AG08395 (cell line): ENCODE data around the gene PTGDS.
A peak's percentile ranks its signal among the peaks of the same experiment; 100 is the strongest.

Experiments
- DNase-seq: peaks from one replicate; pipeline ENCODE4 v3.0.0; 2012; ENCODE audit warnings: mixed read lengths, low spot score

Gene PTGDS

DNA sequence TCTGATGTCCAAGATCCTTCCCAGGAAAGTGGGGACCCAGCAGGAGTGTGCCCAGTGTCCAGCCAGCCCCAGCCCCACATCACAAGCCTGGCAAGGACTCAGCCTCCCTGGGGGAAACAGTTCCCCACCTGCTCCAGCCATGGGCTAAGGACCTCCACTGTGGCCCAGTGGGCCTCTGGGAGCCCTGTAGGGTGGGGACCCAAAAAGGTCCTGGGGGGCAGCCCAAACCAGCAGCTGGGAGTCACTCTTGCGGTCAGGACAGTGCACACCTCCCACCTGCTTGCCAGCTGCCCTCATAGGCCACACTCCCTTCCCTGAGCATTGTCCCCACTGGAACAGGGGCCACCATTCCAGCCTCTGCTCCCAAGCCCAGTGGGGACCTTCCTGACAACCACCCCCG, 49.1 kb downstream of the PTGDS start:
- DNase-seq: no peak

DNA sequence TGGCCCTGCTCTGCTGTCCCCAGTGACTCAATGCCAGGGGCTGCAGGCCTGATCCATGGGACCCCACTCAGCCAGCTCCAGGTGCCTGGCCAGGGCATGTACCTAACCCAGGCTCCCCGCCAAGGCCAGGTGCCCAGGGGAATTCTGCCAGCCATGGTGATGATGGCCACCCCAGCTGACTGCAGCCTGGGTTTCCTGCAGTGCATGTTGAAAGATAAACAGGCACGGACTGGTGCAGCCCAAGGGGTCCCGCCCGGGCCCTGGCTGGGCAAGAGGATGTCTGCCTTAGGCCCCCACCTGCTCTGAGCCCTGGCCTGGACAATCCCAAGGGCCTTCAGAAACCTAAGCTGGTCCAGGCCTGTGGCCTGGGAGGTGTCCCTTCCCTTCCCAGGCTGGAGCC, 49.5 kb downstream of the PTGDS start:
- DNase-seq: no peak

DNA sequence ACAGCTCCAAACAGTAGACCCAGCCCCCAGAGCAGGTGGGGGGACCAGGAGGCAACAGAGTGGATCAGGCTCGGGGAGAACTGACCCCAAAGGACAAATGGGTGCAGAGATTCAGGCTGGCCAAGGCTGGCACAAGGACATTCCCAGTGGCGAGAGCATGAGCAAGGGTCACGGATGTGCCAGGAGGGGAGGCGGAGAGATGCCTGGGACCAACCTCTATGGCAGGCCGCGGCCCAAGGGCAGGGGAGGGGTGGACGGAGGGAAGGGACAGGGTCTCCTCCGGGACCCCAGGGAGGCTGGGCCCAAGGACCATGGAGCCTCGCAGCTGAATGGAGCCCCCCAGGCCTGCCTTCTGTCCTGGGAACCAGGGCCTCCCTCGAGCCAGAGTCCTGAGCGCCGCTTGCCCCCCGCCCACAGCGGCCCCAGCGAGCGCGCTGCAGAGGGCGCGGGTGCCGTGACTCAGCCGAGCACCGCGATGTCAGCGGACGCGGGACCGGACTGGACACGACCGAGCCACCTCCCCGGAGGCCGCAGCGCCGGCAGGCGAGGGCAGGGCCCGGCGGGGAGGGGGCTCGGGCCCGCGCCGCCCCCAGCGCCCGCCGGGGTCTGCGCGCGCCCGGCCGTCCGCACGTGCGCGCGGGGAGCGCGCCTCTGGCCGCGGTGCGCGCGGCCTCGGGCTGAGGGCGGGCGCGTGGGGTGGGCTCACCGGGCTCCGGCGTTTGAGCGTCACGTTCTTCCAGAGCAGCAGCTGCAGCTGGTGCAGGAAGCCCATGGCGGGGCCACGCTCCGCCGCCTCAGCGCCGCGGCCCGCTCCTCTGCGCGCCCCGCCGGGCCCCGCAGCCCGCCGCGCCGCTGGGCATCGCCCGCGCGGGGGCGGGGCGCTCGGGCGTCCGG, 50.3 kb downstream of the PTGDS start, which contains the start of gene ABCA2:
TSS of gene ABCA2 (minus strand) at position 869 of the 894 bp plus-strand sequence. CDS start at position 772, 97 bp downstream.
- no peak for DNase-seq

DNA sequence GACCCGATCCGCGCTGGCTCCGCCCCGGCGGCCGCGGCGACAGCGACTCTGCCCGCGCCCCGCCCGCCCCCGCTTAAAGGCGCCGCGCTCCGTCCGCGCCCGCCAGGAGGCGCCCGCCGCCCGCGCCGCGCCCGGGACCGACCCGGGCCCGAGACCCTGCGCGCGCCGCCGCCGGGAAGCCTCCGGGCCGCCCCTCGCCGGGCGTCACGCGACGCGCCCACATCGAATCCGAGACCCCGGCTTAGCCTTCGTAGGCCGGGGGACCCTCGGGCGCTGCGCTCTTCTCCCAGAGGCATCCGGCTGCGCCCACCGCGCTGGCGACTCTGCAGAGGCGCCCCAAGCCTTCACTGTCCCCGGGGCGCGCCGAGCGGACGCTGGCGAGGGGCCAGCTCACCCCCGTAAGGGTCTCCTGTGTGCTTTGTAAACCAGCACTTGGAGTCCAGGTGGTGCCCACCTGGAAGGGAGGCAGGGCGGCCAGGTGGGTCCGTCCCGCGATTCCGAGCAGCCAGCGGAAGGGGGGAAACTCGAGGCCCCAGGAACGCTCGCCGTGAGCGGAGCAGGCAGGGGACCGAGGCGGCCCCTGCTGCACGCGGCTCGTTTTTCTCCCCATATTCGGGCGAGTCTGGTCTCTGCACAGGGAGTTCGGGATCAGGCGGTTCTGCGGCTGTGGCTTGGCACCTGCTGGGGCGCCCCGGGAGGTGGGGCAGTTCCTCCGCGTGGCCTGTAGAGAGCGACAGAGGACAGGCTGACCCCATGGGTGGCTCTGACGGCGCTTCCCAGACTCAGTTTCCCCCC, 51.2 kb downstream of the PTGDS start:
- DNase-seq: peak; percentile 76

DNA sequence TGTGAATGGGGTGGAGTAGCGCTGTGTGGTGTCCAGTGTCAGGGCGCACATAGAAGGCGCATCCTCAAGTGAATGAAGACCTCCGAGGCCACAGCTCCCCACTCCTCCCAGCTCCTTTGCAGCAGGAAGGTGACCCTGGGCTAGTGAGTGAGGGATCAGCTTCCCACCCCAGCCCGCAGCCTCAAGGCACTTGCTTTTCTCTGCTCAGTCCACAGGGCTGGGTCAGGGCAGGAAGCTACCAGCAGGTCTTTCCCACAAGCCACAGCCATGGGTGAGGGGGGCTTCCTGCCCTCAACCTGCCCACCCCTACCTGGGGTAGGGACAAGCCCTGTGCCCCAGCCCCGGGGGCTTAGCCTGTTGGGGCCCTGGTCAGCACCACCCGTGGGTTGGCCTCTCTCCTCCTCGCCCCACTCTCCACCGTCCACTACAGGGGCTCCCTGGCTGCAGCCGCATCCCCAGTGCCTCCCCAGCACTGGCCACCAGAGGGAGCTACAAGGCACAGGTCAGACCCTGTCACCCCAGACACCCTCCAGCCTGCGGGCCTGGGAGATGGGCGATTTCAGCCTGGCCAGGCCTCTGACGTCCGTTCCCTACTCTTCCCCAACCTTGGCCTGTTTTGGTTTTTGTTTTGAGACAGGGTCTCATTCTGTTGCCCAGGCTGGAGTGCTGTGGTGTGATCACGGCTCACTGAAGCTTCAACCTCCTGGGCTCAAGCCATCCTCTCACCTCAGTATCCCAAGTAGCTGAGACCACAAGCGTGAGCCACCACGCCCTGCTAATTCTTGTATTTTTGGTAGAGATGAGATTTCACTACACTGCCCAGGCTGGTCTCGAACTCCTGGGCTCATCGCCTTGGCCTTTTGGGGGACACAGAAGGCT, 52.0 kb downstream of the PTGDS start:
- peak; percentile 74 for DNase-seq

DNA sequence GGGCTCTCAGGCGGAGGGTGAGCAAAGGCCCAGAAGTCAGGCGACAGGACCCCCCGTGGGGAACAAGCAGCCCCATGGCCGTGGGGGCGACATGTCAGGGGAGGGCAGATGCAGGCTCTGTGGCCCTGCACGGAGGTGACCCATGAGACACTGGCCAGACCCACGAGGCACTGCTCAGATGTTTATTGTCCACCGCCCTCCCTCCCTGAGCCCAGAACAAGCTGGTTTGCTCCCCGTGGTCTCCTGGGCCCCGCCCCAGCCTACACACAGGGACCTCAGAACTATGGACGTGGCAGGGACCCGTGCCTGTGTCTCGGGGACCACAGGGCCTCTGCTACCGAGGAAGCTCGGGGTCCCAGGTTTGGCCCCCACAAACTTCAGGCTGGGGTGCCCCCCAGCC, 52.7 kb downstream of the PTGDS start:
- no peak for DNase-seq

DNA sequence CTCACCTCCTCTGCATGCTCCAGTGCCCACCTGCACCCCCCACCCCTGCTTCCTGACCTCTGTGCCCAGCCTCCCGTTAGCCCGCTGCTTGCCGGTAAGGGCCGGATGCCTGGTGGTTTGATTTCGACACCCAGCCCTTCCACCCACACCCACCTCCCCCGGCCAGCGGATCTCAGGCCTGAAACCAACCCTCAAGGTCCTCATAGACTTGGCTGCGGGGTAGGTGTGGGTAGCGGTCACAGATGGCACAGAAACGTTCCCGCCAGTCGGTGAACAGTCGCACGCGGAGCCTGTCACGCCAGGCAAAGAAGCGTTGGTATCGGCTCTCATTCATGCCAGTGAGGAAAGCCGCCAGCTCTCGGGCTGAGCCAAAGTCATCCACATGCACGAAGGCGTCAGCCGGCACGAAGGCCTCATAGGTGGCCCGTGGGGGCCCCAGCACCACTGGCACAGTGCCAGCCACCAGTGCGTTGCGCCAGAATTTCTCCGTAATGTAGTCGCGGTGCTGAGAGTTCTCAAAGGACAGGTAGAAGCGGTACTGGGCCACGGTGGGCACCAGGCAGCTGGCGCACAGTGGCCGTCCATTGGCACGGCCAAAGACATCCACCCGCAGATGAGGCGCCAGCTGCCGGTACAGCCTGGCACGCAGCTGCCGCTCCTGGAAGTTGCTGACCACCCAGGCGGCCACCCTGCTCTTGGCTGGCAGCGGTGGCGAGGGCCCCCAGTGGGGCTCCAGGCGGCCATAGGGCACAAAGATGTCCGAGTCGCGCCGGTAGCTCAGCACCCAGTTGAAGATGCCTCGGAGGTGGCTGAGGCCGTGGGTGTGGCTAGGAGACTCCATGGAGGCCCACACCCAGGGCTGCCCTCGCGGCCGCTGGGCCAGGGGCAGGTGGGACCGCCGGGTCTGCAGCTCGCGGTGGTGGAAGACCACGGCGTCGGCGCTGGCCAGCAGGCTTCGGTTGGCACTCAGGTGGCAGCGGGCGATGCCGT, 53.5 kb downstream of the PTGDS start:
- no peak for DNase-seq
